WI38 (cell line): ENCODE data around the gene ATF1.
"Not testable (repeated sequence)": the region's sequence is repeated elsewhere in the genome, so short reads cannot be mapped to it uniquely, and the experiment has no call there.

Experiments
- H3K4me3 ChIP-seq: 2 replicates; pipeline ENCODE4 v1.5.1; 2011; ENCODE audit warnings: low read depth, mild to moderate bottlenecking, control low read depth, low read length
- CTCF ChIP-seq: IDR thresholded peaks from 2 replicates; pipeline ENCODE4 v1.5.1; 2012; ENCODE audit warnings: low read depth, mild to moderate bottlenecking, control low read depth, low read length

ATF1 gene

GRCh38 chr12:50845021-50845647, 81.2 kb downstream of the ATF1 start:
- no peak for TF ChIP-seq CTCF
- H3K4me3 ChIP-seq: no peak overlapping the region

GRCh38 chr12:50848963-50849362, 85.1 kb downstream of the ATF1 start:
- no peak overlapping the region for H3K4me3 ChIP-seq
- TF ChIP-seq CTCF: no peak

- H3K4me3 ChIP-seq: not testable (repeated sequence)
Measured at GRCh38 chr12:50855218-50855617, 91.3 kb downstream of the ATF1 start.

GRCh38 chr12:50855679-50856078, 91.8 kb downstream of the ATF1 start:
- not testable (repeated sequence) for H3K4me3 ChIP-seq

DNA sequence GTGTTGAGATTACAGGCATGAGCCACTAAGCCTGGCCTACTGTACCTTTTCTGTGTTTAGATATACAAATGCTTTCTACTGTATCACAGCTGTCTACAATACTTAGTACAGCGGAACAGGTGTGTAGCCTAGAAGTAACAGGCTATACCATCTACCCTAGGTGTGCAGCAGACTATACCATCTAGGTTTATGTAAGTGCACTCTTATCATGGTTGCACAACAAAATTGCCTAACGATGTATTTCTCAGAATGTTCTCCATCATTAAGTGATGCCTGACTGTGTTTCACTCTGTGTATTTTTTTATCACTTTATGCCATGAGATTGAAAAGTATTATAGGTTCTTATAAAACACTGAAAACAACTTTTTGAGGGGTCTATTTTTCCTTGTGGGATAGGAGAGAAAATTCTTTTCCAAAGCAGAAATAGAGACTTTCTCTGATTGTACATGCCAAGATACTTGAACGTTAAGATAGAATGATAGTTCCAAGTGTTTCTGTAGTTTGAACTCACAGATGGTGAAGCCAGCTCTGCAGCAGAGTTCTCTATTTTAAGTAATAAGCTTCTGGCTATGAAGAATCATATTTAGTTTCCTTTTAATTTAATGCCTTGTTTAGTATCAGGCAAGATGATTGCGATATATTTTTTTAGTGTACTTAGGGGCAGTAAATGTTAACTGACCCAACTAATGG, 95.9 kb downstream of the ATF1 start:
- no peak for TF ChIP-seq CTCF
- H3K4me3 ChIP-seq: no peak overlapping the region

- no peak overlapping the region for H3K4me3 ChIP-seq
- no peak for TF ChIP-seq CTCF
Measured at GRCh38 chr12:50862316-50862715, 98.4 kb downstream of the ATF1 start.

GRCh38 chr12:50865266-50865665, 101.4 kb downstream of the ATF1 start:
- H3K4me3 ChIP-seq: no peak overlapping the region
- TF ChIP-seq CTCF: no peak

- not testable (repeated sequence) for H3K4me3 ChIP-seq
Measured at GRCh38 chr12:50868881-50869280, 105.0 kb downstream of the ATF1 start.
